Sigmoid colon (tissue), 7 donors: ENCODE measurements around the gene ABHD6. TPM values are rescaled to one million over a fixed set of nuclear protein-coding genes. Genes with fewer than 3 reads are reported as not detected.

Source experiments
- DNase-seq: peaks from one replicate; pipeline ENCODE4 v3.0.0-alpha.2; 2019
- H3K27ac ChIP-seq, 4 donors: fragments of 200-600 bp; sonication (generic); one replicate each; pipeline ENCODE4 v1.5.1; 2016 to 2019; ENCODE audit warnings: mild to moderate bottlenecking in 1 of 4
- H3K27me3 ChIP-seq, 3 donors: fragments of 200-600 bp; sonication (generic); one replicate each; pipeline ENCODE4 v1.5.1; 2019; ENCODE audit warnings: mild to moderate bottlenecking in 1 of 3
- H3K36me3 ChIP-seq, 4 donors: fragments of 200-600 bp; sonication (generic); one replicate each; pipeline ENCODE4 v1.5.1; 2016 to 2019
- H3K4me1 ChIP-seq, 4 donors: fragments of 200-600 bp; sonication (generic); one replicate each; pipeline ENCODE4 v1.5.1; 2017 to 2019
- H3K4me3 ChIP-seq, 4 donors: fragments of 200-600 bp; sonication (generic); one replicate each; pipeline ENCODE4 v1.5.1; 2017 to 2019; ENCODE audit warnings: mild to moderate bottlenecking in 2 of 4, moderate library complexity in 1 of 4
- H3K9me3 ChIP-seq, 4 donors: fragments of 200-600 bp in 3 of 4; sonication (generic) in 3 of 4; one replicate each; pipeline versions ENCODE4 v1.5.1 to v1.6.1; 2013 to 2019
- EP300 ChIP-seq, 4 donors: sonication (generic); formaldehyde crosslinking; IDR thresholded peaks; one replicate each; pipeline ENCODE4 v1.6.1; 2017; ENCODE audit warnings: antibody characterized with exemption in 4 of 4
- POLR2A ChIP-seq, 2 donors: fragments of 450-650 bp; IDR thresholded peaks; one replicate each; pipeline ENCODE4 v1.6.1; 2016; ENCODE audit warnings: antibody characterized with exemption in 2 of 2, mild to moderate bottlenecking in 2 of 2, moderate library complexity in 2 of 2
- POLR2AphosphoS5 ChIP-seq, 4 donors: sonication (generic); formaldehyde crosslinking; IDR thresholded peaks; one replicate each; pipeline ENCODE4 v1.6.1; 2017; ENCODE audit warnings: antibody characterized with exemption in 4 of 4
- WGBS, 2 donors: extraction: QIAGEN DNeasy Blood & Tissue Kit; methylation state at CpG; one replicate each; pipeline ENCODE4 v1.1.7; 2013; 5-methylcytosine and 5-hydroxymethylcytosine counted together
- intact Hi-C: fragments of 100-400 bp; cut with DNase I; formaldehyde crosslinking; loops from one replicate; pipeline ENCODE4 v1.15.1; 2023
- polyA plus RNA-seq, 3 donors: library from polyadenylated mRNA; stranded (reverse); fragments of 200-250 nt; gene quantifications; one replicate each; pipeline ENCODE4 v1.2.3, GENCODE V29; 2013
- total RNA-seq, 4 donors: library from RNA; depleted of rRNA; stranded (reverse); fragments of >200 nt; gene quantifications; one replicate each; pipeline ENCODE4 v1.1.0, GENCODE V29; 2016
- TF ChIP-seq, protein P1 (sequence below), 4 experiments: fragments of 450-650 bp in 3 of 4; fragments of 200-600 bp in 1 of 4; IDR thresholded peaks; one replicate each; pipeline ENCODE4 v1.5.1; 2016 to 2019; ENCODE audit warnings: antibody characterized with exemption in 4 of 4, mild to moderate bottlenecking in 3 of 4, moderate library complexity in 2 of 4
- donor health status: healthy with polysubstance abuse.
- donor health status: Bipolar disorder and iron deficiency.
- donor health status: healthy.

Gene ABHD6
- total and polyA plus RNA-seq, 7 donors, result 6.0 to 47.4 (median 15.4) TPM

DNA sequence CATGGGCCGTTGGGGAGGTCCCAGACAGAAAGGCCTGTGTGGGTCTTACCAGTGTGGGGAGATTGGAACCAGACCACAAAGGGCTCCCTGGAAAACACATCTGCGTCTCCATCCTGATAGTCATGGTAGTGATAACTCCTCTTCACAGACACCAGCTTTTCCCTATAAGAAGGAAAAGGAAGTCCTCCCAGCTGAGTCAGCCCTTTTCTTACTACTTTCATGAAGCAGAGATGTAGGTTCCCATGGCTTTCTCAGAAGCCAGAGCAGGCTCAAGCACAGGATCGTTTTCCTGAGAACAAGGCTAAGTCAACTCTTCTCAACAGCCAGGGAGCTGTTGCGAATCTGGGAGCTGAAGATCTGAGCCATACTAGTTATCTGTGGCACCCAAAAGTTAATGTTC, 32.9 kb upstream of the ABHD6 start:
- Histone ChIP-seq H3K4me3 (no peak overlapping the region), H3K9me3 (no peaks in the 10 kb centered on the region), H3K36me3 (no peaks in the 10 kb centered on the region), H3K27me3 (no peaks in the 10 kb centered on the region), H3K27ac (no peak overlapping the region), H3K4me1 (no peaks in the 10 kb centered on the region)
- intact Hi-C loops, result no loop called here
- no peak for TF ChIP-seq POLR2AphosphoS5 (IDR thresholded peaks at IDR 0.05)
- TF ChIP-seq, protein P1, sequence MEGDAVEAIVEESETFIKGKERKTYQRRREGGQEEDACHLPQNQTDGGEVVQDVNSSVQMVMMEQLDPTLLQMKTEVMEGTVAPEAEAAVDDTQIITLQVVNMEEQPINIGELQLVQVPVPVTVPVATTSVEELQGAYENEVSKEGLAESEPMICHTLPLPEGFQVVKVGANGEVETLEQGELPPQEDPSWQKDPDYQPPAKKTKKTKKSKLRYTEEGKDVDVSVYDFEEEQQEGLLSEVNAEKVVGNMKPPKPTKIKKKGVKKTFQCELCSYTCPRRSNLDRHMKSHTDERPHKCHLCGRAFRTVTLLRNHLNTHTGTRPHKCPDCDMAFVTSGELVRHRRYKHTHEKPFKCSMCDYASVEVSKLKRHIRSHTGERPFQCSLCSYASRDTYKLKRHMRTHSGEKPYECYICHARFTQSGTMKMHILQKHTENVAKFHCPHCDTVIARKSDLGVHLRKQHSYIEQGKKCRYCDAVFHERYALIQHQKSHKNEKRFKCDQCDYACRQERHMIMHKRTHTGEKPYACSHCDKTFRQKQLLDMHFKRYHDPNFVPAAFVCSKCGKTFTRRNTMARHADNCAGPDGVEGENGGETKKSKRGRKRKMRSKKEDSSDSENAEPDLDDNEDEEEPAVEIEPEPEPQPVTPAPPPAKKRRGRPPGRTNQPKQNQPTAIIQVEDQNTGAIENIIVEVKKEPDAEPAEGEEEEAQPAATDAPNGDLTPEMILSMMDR (IDR thresholded peaks at IDR 0.05), result no peak
- TF ChIP-seq POLR2A (IDR thresholded peaks at IDR 0.05), result no peak
- no peak for TF ChIP-seq EP300 (IDR thresholded peaks at IDR 0.05)
- WGBS, 2 donors, result 89 to 91% methylated on average over 4 of the region's 4 CpGs
- DNase-seq, result no peak

DNA sequence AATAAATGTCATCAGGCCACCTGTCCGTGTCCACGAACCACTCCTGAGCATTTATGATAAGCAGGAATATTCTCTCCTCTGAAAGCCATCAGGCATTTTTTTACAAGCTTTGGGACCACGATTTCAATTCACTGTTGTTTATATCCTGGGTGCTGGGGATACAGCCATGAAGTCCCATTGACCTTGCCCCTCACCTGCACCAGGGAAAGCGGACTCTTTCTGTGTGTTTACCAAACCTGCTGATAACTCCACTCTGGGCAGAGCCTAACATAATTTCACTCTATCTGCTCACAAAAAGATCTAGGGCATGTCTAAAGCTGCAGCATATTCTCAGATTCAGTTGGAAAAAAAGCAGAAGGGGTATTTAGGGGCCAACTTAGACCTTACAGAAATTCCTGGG, 31.6 kb upstream of the ABHD6 start:
- H3K36me3 ChIP-seq, result no peaks in the 10 kb centered on the region
- H3K27me3 ChIP-seq, result no peaks in the 10 kb centered on the region
- no peak for TF ChIP-seq POLR2A (IDR thresholded peaks at IDR 0.05)
- no peak for TF ChIP-seq EP300 (IDR thresholded peaks at IDR 0.05)
- TF ChIP-seq POLR2AphosphoS5 (IDR thresholded peaks at IDR 0.05), result no peak
- TF ChIP-seq, protein P1 (IDR thresholded peaks at IDR 0.05), result no peak
- no peaks in the 10 kb centered on the region for H3K4me1 ChIP-seq
- no peak overlapping the region for H3K4me3 ChIP-seq
- H3K27ac ChIP-seq, result no peak overlapping the region
- no peak for DNase-seq
- H3K9me3 ChIP-seq, result no peaks in the 10 kb centered on the region
- intact Hi-C loops, result no loop called here
- 65 to 80% methylated on average over 4 of the region's 4 CpGs for WGBS, 2 donors

DNA sequence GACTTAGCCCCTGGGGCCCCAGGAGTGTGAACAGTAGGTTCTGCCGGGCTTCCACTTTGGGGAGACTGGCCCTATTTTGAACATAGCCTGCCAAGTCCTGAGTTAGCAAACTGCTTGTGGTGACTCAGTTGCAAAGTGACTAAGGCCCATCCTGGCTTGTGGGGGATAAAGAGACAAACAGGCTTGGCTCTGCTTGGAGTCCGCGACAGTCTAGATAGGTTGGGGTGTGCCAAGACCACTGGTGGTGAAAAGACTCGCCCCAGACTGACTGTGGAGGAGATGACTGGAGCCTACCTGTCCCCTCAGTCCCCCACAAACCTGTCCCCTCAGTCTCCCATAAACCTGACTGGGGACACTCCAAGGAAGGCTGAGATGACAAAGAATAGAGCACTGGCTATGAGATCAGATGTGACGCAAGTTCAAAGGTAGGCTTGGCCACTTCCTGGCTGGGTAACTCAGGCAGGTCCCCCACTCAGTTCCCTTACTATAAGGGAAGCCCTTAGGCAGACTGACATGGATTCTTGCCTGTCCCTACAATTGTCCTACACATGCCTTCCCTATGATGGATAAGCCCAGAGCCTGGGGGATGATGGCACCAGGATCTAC, 31.1 kb upstream of the ABHD6 start:
- Histone ChIP-seq H3K36me3 (no peaks in the 10 kb centered on the region), H3K4me1 (no peaks in the 10 kb centered on the region), H3K9me3 (no peaks in the 10 kb centered on the region), H3K27ac (no peak overlapping the region), H3K4me3 (no peak overlapping the region), H3K27me3 (no peaks in the 10 kb centered on the region)
- no peak for TF ChIP-seq POLR2A (IDR thresholded peaks at IDR 0.05)
- DNase-seq, result no peak
- WGBS, 2 donors, result 83 to 91% methylated on average over 5 of the region's 5 CpGs
- intact Hi-C loops, result no loop called here

DNA sequence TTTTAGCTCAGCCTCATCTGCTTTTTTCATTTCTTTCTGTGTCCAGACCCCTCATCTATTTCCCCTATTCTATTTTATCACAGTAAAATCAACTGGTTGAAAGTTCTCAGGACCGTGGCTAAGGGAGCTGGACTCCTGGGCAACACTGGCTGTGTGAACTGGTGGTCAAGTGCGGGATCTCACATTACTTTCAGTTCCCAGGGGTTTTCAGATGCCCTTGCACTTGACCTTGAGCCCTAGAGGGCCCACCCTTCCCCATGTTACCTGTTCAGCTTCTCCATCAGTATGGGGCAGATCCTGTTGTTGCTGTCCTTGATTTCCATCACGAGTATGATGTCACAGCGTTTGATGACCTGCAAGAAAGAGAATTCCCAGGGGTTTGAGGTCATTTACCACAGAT, 29.6 kb upstream of the ABHD6 start:
- H3K36me3 ChIP-seq, result no peaks in the 10 kb centered on the region
- 88% methylated on average over 4 of the region's 4 CpGs for WGBS, 2 donors
- H3K27me3 ChIP-seq, result no peaks in the 10 kb centered on the region
- intact Hi-C loops, result no loop called here
- DNase-seq, result no peak
- no peaks in the 10 kb centered on the region for H3K4me1 ChIP-seq
- TF ChIP-seq POLR2A (IDR thresholded peaks at IDR 0.05), result no peak
- TF ChIP-seq, protein P1 (IDR thresholded peaks at IDR 0.05), result no peak
- TF ChIP-seq EP300 (IDR thresholded peaks at IDR 0.05), result no peak
- TF ChIP-seq POLR2AphosphoS5 (IDR thresholded peaks at IDR 0.05), result no peak
- H3K9me3 ChIP-seq, result no peaks in the 10 kb centered on the region
- H3K27ac ChIP-seq, result no peak overlapping the region
- no peak overlapping the region for H3K4me3 ChIP-seq

DNA sequence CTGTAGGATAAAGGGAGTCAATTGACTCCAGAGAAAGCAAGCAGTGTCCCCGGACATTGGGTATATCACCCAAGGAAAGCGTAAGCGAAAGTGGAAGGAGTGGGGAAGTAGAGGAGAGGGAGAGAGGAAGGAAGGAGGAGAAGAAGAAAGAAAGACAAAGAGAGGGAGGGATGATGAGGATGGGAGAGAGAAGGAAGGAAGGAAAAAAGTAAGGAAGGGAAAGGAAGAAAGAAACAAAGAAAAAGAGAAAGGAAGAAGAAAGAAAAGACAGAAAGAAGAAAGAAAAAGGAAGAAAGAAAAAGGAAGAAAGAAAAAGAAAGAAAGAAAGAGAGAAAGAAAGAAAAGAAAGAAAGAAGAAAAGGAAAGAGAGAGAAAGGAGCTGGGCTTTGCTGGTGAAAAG, 27.7 kb upstream of the ABHD6 start:
- no peak for DNase-seq
- TF ChIP-seq POLR2A (IDR thresholded peaks at IDR 0.05) (no peak), EP300 (IDR thresholded peaks at IDR 0.05) (no peak), POLR2AphosphoS5 (IDR thresholded peaks at IDR 0.05) (no peak)
- TF ChIP-seq, protein P1 (IDR thresholded peaks at IDR 0.05), result no peak
- WGBS, 2 donors, result 71 to 92% methylated on average over 3 of the region's 3 CpGs
- intact Hi-C loops, result no loop called here
- H3K4me1 ChIP-seq, result no peaks in the 10 kb centered on the region
- H3K27ac ChIP-seq, result no peak overlapping the region
- no peaks in the 10 kb centered on the region for H3K27me3 ChIP-seq
- no peak overlapping the region for H3K4me3 ChIP-seq
- H3K9me3 ChIP-seq, result no peaks in the 10 kb centered on the region
- no peaks in the 10 kb centered on the region for H3K36me3 ChIP-seq
